Measurements from ENCODE around the gene ZNRD2. TPM values are rescaled to one million over a fixed set of nuclear protein-coding genes. Genes with fewer than 3 reads are reported as not detected.

The ZNRD2 gene
- polyA plus RNA-seq, 3 donors = 48.5 to 65.1 (median 56.2) TPM

- H3K4me3 ChIP-seq (replicated peaks in 1 of 3; ENCODE audit: low read depth in 2 of 3, low read length in 3 of 3) = no peak overlapping the region
These were observed 37.5 kb downstream of the ZNRD2 start for GRCh38 chr11:65607614-65608426.

GRCh38 chr11:65609229-65609628 lies 39.0 kb downstream of the ZNRD2 start:
- intact Hi-C loops (cut with micrococcal nuclease) = no loop called here
- no peak overlapping the region for H3K9ac ChIP-seq (ENCODE audit: insufficient read depth, low read length, poor library complexity, severe bottlenecking)
- H3K27ac Mint-ChIP-seq = peak overlapping the region in 3 of 7 donors; percentile 57 to 97 (median 80)
- peaks cover 60 to 63% of the 10 kb centered on the region in 2 donors for H3K36me3 ChIP-seq (replicated peaks in 1 of 2; ENCODE audit: control insufficient read depth in 1 of 2, insufficient read depth in 2 of 2, low read length in 2 of 2)
- WGBS (ENCODE audit: insufficient coverage) = 85% methylated on average over 2 of the region's 3 CpGs
- H3K4me1 ChIP-seq (ENCODE audit: control insufficient read depth in 1 of 2, insufficient read depth in 2 of 2, low read length in 2 of 2) = peaks cover 39 to 47% of the 10 kb centered on the region in 2 donors
- H3K4me1 Mint-ChIP-seq = peaks cover 40% of the 10 kb centered on the region
- no peak for DNase-seq
- peaks cover 86% of the 10 kb centered on the region for H3K79me2 ChIP-seq (ENCODE audit: insufficient read depth, low read length)
- peak overlapping the region in 1 of 2 donors; percentile 96 for H3K27ac ChIP-seq (ENCODE audit: low read depth in 1 of 2, low read length in 2 of 2)
- peaks cover 98% of the 10 kb centered on the region for H4K20me1 ChIP-seq (ENCODE audit: insufficient read depth, low read length)
- no peak overlapping the region for H2AFZ ChIP-seq (ENCODE audit: insufficient read depth, low read depth, low read length, poor library complexity, severe bottlenecking)
- H3K4me2 ChIP-seq (replicated peaks; ENCODE audit: extremely low read depth, low read length, poor library complexity, severe bottlenecking) = no peak overlapping the region
- peaks cover 0 to 2% (median 0%) of the 10 kb centered on the region in 7 donors for H3K9me3 Mint-ChIP-seq
- peaks cover 64 to 79% of the 10 kb centered on the region in 2 donors for H3K36me3 Mint-ChIP-seq
- no peak for TF ChIP-seq CTCF (IDR thresholded peaks at IDR 0.05)
- no peak overlapping the region for H3K4me3 Mint-ChIP-seq
- peak overlapping the region in 1 of 3 experiments; percentile 96 for H3K4me3 ChIP-seq (replicated peaks in 1 of 3; ENCODE audit: low read depth in 2 of 3, low read length in 3 of 3)
- H3K9me3 ChIP-seq (replicated peaks in 1 of 2; ENCODE audit: control insufficient read depth in 1 of 2, insufficient read depth in 1 of 2, low read length in 2 of 2) = no peaks in the 10 kb centered on the region
- H3K27me3 Mint-ChIP-seq (ENCODE audit: low read depth in 3 of 3) = no peaks in the 10 kb centered on the region
- no peaks in the 10 kb centered on the region for H3K27me3 ChIP-seq (ENCODE audit: control insufficient read depth in 2 of 2, insufficient read depth in 2 of 2, low read length in 2 of 2)

More at GRCh38 chr11:65607614-65608426, 37.5 kb downstream of the ZNRD2 start:
- H3K27ac Mint-ChIP-seq = peak overlapping the region in 2 of 7 donors; percentile 69 to 87
- intact Hi-C loops (cut with micrococcal nuclease) = no loop called here
- Histone ChIP-seq H4K20me1 (ENCODE audit: insufficient read depth, low read length) (peaks cover 100% of the 10 kb centered on the region), H3K9me3 (replicated peaks in 1 of 2; ENCODE audit: control insufficient read depth in 1 of 2, insufficient read depth in 1 of 2, low read length in 2 of 2) (no peaks in the 10 kb centered on the region), H2AFZ (ENCODE audit: insufficient read depth, low read depth, low read length, poor library complexity, severe bottlenecking) (no peak overlapping the region), H3K4me2 (replicated peaks; ENCODE audit: extremely low read depth, low read length, poor library complexity, severe bottlenecking) (no peak overlapping the region), H3K9ac (ENCODE audit: insufficient read depth, low read length, poor library complexity, severe bottlenecking) (no peak overlapping the region), H3K27me3 (ENCODE audit: control insufficient read depth in 2 of 2, insufficient read depth in 2 of 2, low read length in 2 of 2) (no peaks in the 10 kb centered on the region), H3K36me3 (replicated peaks in 1 of 2; ENCODE audit: control insufficient read depth in 1 of 2, insufficient read depth in 2 of 2, low read length in 2 of 2) (peaks cover 74 to 77% of the 10 kb centered on the region in 2 donors), H3K79me2 (ENCODE audit: insufficient read depth, low read length) (peaks cover 73% of the 10 kb centered on the region), H3K27ac (ENCODE audit: low read depth in 1 of 2, low read length in 2 of 2) (no peak overlapping the region), H3K4me1 (ENCODE audit: control insufficient read depth in 1 of 2, insufficient read depth in 2 of 2, low read length in 2 of 2) (peaks cover 33 to 39% of the 10 kb centered on the region in 2 donors)
- H3K4me1 Mint-ChIP-seq = peaks cover 35% of the 10 kb centered on the region
- WGBS (ENCODE audit: insufficient coverage) = 98% methylated on average over 37 of the region's 37 CpGs
- peaks cover 78 to 90% of the 10 kb centered on the region in 2 donors for H3K36me3 Mint-ChIP-seq
- H3K27me3 Mint-ChIP-seq (ENCODE audit: low read depth in 3 of 3) = no peaks in the 10 kb centered on the region
- TF ChIP-seq CTCF (IDR thresholded peaks at IDR 0.05) = no peak
- no peak for DNase-seq
- peak overlapping the region in 1 of 2 donors; percentile 43 for H3K4me3 Mint-ChIP-seq
- H3K9me3 Mint-ChIP-seq = peaks cover 0 to 2% (median 0%) of the 10 kb centered on the region in 7 donors
